Sciatic nerve (tissue), 1 donor: Measurements from ENCODE around the gene MTA3. TPM values are rescaled to one million over a fixed set of nuclear protein-coding genes. Genes with fewer than 3 reads are reported as not detected.

Source experiments
- total RNA-seq: library from RNA; stranded (reverse); fragmentation: NEBNext Ultra II Directional; extraction: Animal tissue kit (Norgen Biotek cat#: 25700); gene quantifications from one replicate; pipeline ENCODE4 v1.2.1, GENCODE V29; 2021
- donor health status: DM: no; HTN: no; CAD: no.

MTA3 gene
- total RNA-seq, 1 donor from 2014 or later, result 59.6 TPM

Other genes with a start within 250 kb of the MTA3 start
- gene COX7A2L, start 207.4 kb upstream of the MTA3 start, total RNA-seq, result 67.7 TPM
- 5.4 TPM for gene KCNG3, start 74.7 kb upstream of the MTA3 start, total RNA-seq
- 2.8 TPM for gene OXER1, start 195.5 kb downstream of the MTA3 start, total RNA-seq
- 14.3 TPM for gene HAAO, start 224.0 kb downstream of the MTA3 start, total RNA-seq